Ectodermal cell (in vitro differentiated cells): ENCODE measurements around the gene NTM.

ENCODE experiments used
- H3K27ac ChIP-seq: 2 replicates; pipeline ENCODE4 v1.7.0; 2013; ENCODE audit warnings: mild to moderate bottlenecking, low read depth, low read length; ENCODE audit not compliant: insufficient read depth, poor library complexity, severe bottlenecking
- H3K27me3 ChIP-seq: 2 replicates; pipeline ENCODE4 v1.7.0; 2013; ENCODE audit warnings: mild to moderate bottlenecking, low read length; ENCODE audit not compliant: insufficient read depth, control insufficient read depth, poor library complexity, severe bottlenecking
- H3K36me3 ChIP-seq: one replicate; pipeline ENCODE4 v1.7.0; 2013; ENCODE audit warnings: low read length; ENCODE audit not compliant: control insufficient read depth, insufficient read depth
- H3K4me1 ChIP-seq: one replicate; pipeline ENCODE4 v1.7.0; 2013; ENCODE audit warnings: low read length; ENCODE audit not compliant: control insufficient read depth, insufficient read depth
- H3K4me3 ChIP-seq: 2 replicates; pipeline ENCODE4 v1.7.0; 2013; ENCODE audit warnings: low read depth, low read length, control low read depth; ENCODE audit not compliant: insufficient read depth
- H3K9me3 ChIP-seq: 2 replicates; pipeline ENCODE4 v1.7.0; 2013; ENCODE audit warnings: mild to moderate bottlenecking, low read length, moderate library complexity; ENCODE audit not compliant: control insufficient read depth
- WGBS, 2 experiments: methylation state at CpG; one replicate each; pipeline ENCODE4 v1.1.7; 2013; ENCODE audit warnings: missing lambda C conversion rate in 2 of 2; 5-methylcytosine and 5-hydroxymethylcytosine counted together

Gene NTM

DNA sequence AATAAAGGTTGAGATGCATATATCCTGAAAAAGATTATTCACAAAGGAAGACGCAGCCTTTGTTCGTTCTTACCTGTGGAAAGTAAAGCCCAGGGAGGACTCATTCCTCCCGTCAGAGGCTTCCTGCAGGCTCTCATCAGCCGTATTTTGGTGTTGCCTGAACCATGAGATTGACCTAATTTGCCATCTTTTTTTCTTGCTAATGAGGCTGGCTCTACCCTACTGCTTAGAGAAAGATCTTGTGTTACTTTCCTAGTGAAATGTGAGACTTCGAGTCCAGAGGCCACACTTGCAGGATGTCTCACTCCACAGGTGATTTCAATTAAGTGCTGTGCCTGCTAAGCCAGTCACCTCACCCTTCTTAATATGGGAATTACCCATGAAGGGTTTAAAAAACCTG is 269.9 kb downstream of the NTM start:
- no peaks in the 10 kb centered on the region for H3K27me3 ChIP-seq
- WGBS, 2 experiments = 21 to 31% methylated on average over 5 of the region's 5 CpGs
- H3K9me3 ChIP-seq = no peaks in the 10 kb centered on the region

DNA sequence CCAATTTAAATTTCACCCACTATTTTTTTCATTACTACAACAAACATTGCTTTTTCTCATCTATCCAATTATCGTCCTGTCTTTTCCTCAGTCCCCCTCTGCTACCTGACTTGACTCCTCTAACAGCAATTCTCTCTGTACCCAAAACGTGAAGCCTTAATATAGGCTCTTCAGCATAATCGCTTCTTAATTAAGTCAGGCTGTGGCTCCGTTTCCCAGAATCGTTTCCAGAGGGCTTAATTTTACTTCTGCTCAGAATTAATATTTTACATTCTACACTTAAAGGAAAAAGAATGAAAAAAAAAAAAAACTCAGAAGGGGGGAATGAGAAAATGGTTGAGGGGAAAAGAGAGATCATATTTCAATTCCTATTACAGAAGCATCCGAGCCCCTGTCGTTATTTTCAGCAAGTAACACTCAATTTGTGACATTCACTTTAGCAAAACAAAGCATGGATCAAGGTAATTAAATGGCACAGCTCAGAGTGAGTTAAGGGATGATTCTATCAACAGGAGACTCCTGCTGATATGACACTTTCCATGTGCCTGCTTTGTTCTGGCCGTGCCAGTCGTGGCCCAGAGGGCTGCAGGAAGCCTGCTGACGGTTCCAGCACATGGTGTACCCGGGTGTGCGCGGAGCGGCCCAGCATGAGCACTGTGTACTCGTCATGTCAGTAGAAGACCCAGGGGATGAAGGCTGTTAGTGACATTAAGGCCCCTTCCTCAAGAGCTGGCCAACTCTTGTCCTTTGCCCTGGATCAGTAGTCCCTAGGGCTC is 272.5 kb downstream of the NTM start:
- H3K4me1 ChIP-seq = no peaks in the 10 kb centered on the region
- no peak overlapping the region for H3K4me3 ChIP-seq
- H3K27ac ChIP-seq = no peak overlapping the region
- H3K27me3 ChIP-seq = no peaks in the 10 kb centered on the region
- WGBS, 2 experiments = 78 to 83% methylated on average over 12 to 15 of the region's 15 CpGs
- H3K36me3 ChIP-seq = no peaks in the 10 kb centered on the region
- H3K9me3 ChIP-seq = no peaks in the 10 kb centered on the region

More for the DNA sequence above, 269.9 kb downstream of the NTM start:
- Histone ChIP-seq H3K27ac (no peak overlapping the region), H3K4me1 (no peaks in the 10 kb centered on the region), H3K36me3 (no peaks in the 10 kb centered on the region), H3K4me3 (no peak overlapping the region)

DNA sequence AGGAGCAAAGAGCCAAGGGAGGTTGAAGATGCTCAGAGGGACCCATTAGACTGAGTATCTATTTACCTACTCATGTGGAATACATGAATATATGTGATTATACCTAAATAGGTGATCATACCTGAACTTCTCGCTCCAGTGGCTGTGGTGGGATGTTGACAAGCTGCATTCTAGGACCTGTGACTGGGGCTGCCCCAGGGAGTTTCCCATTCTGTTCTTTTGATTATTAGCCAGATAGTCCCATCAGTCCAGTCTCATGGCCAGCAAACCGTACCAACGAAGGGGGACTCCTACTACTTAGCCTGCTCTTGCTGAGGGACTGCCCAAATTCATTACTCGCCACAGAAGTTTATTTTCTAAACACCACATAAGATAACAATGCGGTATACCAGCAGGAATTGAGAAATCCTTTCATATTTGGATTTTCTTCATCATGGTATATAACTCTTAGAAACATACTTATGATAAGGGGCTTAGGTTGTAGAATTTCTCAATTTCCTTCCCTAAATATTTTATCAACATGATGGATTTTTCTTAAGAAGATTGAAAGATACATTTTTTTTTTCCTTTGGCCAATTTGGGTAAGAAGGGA is 273.9 kb downstream of the NTM start:
- Histone ChIP-seq H3K9me3 (no peaks in the 10 kb centered on the region), H3K36me3 (no peaks in the 10 kb centered on the region), H3K4me3 (no peak overlapping the region), H3K27ac (no peak overlapping the region), H3K4me1 (no peaks in the 10 kb centered on the region), H3K27me3 (no peaks in the 10 kb centered on the region)
- 93 to 97% methylated on average over 4 to 5 of the region's 5 CpGs for WGBS, 2 experiments

DNA sequence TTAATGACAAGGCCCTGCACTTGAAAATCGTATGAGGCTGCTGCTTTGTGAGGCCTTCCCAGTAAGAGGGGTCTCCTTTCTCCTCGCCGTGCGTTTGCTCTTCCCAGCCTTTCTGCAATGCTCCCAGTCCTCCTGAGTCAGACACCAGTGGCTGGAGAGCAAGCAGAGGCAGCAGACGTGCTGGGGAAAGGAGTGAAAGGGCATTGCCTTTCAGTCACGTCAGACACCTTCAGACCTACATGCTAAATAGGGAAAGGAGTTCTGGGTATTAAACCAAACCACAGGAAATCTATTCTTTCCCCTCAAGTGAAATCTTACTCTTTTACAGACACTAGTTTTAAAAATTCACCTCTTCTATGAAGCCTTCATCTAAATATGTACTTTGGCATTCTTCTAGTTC is 274.8 kb downstream of the NTM start:
- Histone ChIP-seq H3K36me3 (no peaks in the 10 kb centered on the region), H3K4me3 (no peak overlapping the region), H3K27ac (no peak overlapping the region), H3K9me3 (no peaks in the 10 kb centered on the region), H3K4me1 (no peaks in the 10 kb centered on the region), H3K27me3 (no peaks in the 10 kb centered on the region)
- 54 to 59% methylated on average over 6 of the region's 6 CpGs for WGBS, 2 experiments

DNA sequence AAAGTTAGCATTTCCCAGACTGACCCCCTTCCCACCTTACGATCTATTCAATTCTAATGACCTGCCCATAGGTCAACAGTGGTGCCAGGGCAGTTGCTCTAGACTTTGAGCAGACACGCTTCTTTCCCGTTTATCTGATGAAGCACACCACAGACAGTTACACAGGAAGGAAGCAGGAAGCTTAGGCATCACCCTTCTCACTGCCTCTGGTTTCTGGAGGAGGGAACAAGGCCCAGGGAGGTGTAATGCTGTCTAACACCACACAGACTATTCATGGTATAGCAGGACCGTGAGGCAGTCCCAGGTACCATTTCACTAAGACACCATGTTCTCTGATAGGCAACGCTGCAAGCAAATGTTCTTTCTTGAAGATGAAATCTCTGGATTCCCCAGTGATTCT is 279.4 kb downstream of the NTM start:
- H3K27me3 ChIP-seq = no peaks in the 10 kb centered on the region
- H3K36me3 ChIP-seq = no peaks in the 10 kb centered on the region
- H3K4me1 ChIP-seq = peaks cover 13% of the 10 kb centered on the region
- H3K4me3 ChIP-seq = no peak overlapping the region
- H3K27ac ChIP-seq = no peak overlapping the region
- no peaks in the 10 kb centered on the region for H3K9me3 ChIP-seq
- WGBS, 2 experiments = 89 to 97% methylated on average over 5 of the region's 5 CpGs

DNA sequence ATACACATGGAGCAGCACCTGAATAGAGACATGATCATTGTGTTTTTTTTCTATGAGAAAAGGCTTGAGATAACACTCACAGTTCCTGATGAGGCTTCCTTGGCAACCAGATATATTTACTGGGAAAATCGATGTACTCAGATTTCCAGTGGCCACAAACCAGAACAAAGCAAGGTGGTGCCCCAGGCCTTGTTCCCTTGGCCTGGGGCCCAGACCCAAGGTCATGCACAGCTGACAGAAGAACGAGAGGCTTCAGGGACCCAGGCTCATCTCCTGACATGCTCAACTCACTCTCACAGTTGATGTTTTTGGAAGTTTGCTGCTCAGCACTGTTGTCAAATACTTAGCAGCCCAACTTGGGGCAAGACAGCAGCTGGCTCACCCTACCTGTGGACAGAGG is 281.8 kb downstream of the NTM start:
- 90% methylated on average over 2 of the region's 2 CpGs for WGBS, 2 experiments
- Histone ChIP-seq H3K9me3 (no peaks in the 10 kb centered on the region), H3K27ac (no peak overlapping the region), H3K4me1 (peaks cover 23% of the 10 kb centered on the region), H3K4me3 (no peak overlapping the region), H3K27me3 (no peaks in the 10 kb centered on the region), H3K36me3 (no peaks in the 10 kb centered on the region)

DNA sequence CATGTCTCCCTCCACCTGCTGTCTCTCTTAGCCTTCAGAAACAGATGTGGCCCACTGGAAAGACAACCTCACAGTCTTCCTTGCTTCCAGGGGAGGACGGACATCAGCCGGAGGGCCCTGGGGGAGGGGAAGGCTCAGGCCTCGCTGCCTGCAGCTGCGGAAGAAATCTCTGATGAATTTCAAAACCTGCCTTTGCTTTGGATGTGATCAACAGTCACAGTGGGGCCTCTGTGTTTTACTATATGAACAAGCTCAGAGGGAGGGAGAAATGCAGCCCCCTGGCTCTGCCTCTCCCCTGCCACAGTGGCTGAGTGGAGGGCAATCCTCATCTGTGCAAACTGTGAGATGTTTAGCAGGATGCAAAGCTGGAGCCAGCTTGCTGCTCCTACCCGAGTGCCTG is 282.8 kb downstream of the NTM start:
- 25 to 30% methylated on average over 5 of the region's 5 CpGs for WGBS, 2 experiments
- H3K4me3 ChIP-seq = no peak overlapping the region
- no peak overlapping the region for H3K27ac ChIP-seq

DNA sequence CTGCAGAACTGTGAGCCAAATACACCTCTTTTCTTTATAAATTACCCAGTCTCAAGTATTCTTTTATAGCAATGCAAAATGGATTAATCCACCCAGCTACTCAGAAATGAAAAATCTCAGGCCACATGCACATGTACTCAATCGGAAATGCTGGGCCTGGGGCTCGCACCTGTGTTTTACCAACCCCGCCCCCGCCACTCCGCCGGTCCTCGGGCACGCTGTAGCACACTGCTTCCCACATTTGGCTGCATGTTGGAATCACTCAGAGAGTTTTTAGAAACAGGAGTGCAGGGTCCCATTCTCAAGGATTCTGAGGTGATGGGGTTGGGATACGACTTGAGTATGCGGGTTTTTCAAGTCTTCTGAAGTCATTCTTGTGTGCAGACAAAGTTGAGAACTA is 284.4 kb downstream of the NTM start:
- Histone ChIP-seq H3K4me3 (no peak overlapping the region), H3K36me3 (no peaks in the 10 kb centered on the region), H3K27ac (no peak overlapping the region), H3K4me1 (peaks cover 25% of the 10 kb centered on the region), H3K9me3 (no peaks in the 10 kb centered on the region), H3K27me3 (no peaks in the 10 kb centered on the region)
- 96 to 98% methylated on average over 10 of the region's 10 CpGs for WGBS, 2 experiments

More for the DNA sequence above, 282.8 kb downstream of the NTM start:
- H3K4me1 ChIP-seq = peaks cover 25% of the 10 kb centered on the region
- H3K27me3 ChIP-seq = no peaks in the 10 kb centered on the region
- no peaks in the 10 kb centered on the region for H3K9me3 ChIP-seq
- no peaks in the 10 kb centered on the region for H3K36me3 ChIP-seq

DNA sequence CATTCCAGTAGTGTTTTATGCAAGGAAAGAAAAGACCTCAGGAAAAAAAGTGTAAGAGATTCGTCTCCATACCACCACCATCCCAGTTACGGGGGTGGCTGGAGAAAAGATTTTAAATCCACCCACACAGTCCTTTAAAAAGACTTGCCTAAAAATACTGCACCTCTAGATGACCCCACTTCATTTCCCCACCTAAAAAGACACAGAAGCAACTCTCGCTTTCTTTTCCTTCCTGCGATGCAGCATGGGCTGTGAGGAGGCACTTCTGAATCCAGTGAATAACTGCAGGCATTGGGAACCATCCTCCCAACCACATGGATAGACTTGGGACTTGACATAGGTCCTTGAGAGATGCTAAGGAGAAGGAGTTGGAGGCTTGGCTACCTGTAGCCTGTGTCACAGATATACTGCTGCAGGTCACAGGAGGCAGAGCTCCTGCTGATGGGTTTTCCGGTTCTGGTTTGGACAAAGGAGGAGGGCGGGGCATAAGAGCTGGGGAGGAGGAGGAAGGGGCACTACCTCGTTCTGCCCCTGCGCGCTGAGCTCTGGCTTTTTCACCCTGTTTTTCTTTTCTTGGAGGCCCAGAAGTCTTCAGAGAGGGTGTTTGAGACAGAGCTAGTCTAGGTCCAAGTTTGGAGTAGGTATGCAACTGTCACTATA is 285.9 kb downstream of the NTM start:
- no peaks in the 10 kb centered on the region for H3K27me3 ChIP-seq
- 48 to 54% methylated on average over 9 of the region's 9 CpGs for WGBS, 2 experiments
- peaks cover 38% of the 10 kb centered on the region for H3K4me1 ChIP-seq
- no peak overlapping the region for H3K4me3 ChIP-seq
- H3K9me3 ChIP-seq = no peaks in the 10 kb centered on the region
- H3K36me3 ChIP-seq = no peaks in the 10 kb centered on the region
- no peak overlapping the region for H3K27ac ChIP-seq

DNA sequence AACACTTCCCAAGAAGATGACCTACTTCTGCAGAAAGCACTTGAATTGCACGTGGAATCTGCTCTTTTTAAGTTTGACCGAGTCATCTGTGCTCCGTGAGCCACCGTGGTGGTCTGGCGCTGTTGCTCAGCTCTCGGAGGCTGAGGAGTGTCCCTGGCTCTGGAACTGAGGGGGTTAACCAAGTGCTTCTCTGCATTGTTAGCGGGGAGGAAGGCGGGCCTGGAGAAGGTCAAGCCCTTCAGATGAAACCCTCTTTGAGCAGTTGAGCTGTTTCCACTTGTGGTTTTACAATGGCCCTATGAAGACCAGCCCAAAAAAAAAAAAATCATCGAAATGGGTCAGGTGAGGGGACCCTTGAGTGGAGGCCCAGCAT is 286.4 kb downstream of the NTM start:
- 24 to 30% methylated on average over 9 of the region's 9 CpGs for WGBS, 2 experiments
- H3K27me3 ChIP-seq = no peaks in the 10 kb centered on the region
- H3K9me3 ChIP-seq = no peaks in the 10 kb centered on the region
- H3K4me3 ChIP-seq = no peak overlapping the region
- no peaks in the 10 kb centered on the region for H3K36me3 ChIP-seq
- H3K4me1 ChIP-seq = peaks cover 40% of the 10 kb centered on the region
- no peak overlapping the region for H3K27ac ChIP-seq
